ENCODE measurements around the gene BMP6. TPM values are rescaled to one million over a fixed set of nuclear protein-coding genes. Genes with fewer than 3 reads are reported as not detected.

BMP6 gene
- total RNA-seq, 1 donor: 0.72 TPM

- no peak overlapping the region for H3K4me3 ChIP-seq (ENCODE audit: insufficient read depth, low read length)
- no peak overlapping the region for H3K4me2 ChIP-seq (ENCODE audit: insufficient read depth, low read length)
- no peaks in the 10 kb centered on the region for H4K20me1 ChIP-seq (ENCODE audit: insufficient read depth, low read length)
- H2AFZ ChIP-seq (ENCODE audit: low read length): no peak overlapping the region
- H3K27me3 ChIP-seq (ENCODE audit: insufficient read depth, low read length): no peaks in the 10 kb centered on the region
- peaks cover 15% of the 10 kb centered on the region for H3K4me1 ChIP-seq (ENCODE audit: insufficient read depth, low read length)
- H3K27ac ChIP-seq (ENCODE audit: low read depth, low read length): no peak overlapping the region
- H3K79me2 ChIP-seq (ENCODE audit: insufficient read depth, low read length): no peaks in the 10 kb centered on the region
- no peaks in the 10 kb centered on the region for H3K36me3 ChIP-seq (ENCODE audit: insufficient read depth, low read length)
- TF ChIP-seq CTCF (IDR thresholded peaks at IDR 0.05; ENCODE audit: extremely low read depth, low read depth, low read length): no peak
- DNase-seq (ENCODE audit: insufficient read length, low spot score, missing footprints): no peak
- no peaks in the 10 kb centered on the region for H3K9me3 ChIP-seq (ENCODE audit: low read depth, low read length)
Measured at GRCh38 chr6:7687145-7688111, 38.5 kb upstream of the BMP6 start.

- no peak overlapping the region for H3K27ac ChIP-seq (ENCODE audit: low read depth, low read length)
- peaks cover 11% of the 10 kb centered on the region for H3K4me1 ChIP-seq (ENCODE audit: insufficient read depth, low read length)
- no peaks in the 10 kb centered on the region for H4K20me1 ChIP-seq (ENCODE audit: insufficient read depth, low read length)
- TF ChIP-seq CTCF (IDR thresholded peaks at IDR 0.05; ENCODE audit: extremely low read depth, low read depth, low read length): no peak
- no peak overlapping the region for H2AFZ ChIP-seq (ENCODE audit: low read length)
- no peaks in the 10 kb centered on the region for H3K27me3 ChIP-seq (ENCODE audit: insufficient read depth, low read length)
- no peak for DNase-seq (ENCODE audit: insufficient read length, low spot score, missing footprints)
- no peaks in the 10 kb centered on the region for H3K9me3 ChIP-seq (ENCODE audit: low read depth, low read length)
- no peaks in the 10 kb centered on the region for H3K79me2 ChIP-seq (ENCODE audit: insufficient read depth, low read length)
- no peak overlapping the region for H3K4me3 ChIP-seq (ENCODE audit: insufficient read depth, low read length)
- H3K36me3 ChIP-seq (ENCODE audit: insufficient read depth, low read length): no peaks in the 10 kb centered on the region
- no peak overlapping the region for H3K4me2 ChIP-seq (ENCODE audit: insufficient read depth, low read length)
Measured at GRCh38 chr6:7691021-7691420, 34.9 kb upstream of the BMP6 start.

- peak overlapping the region; percentile 83 for H3K4me2 ChIP-seq (ENCODE audit: insufficient read depth, low read length)
- H3K27ac ChIP-seq (ENCODE audit: low read depth, low read length): peak overlapping the region; percentile 80
- H3K9me3 ChIP-seq (ENCODE audit: low read depth, low read length): no peaks in the 10 kb centered on the region
- no peaks in the 10 kb centered on the region for H3K36me3 ChIP-seq (ENCODE audit: insufficient read depth, low read length)
- peak; percentile 82 for DNase-seq (ENCODE audit: insufficient read length, low spot score, missing footprints)
- H4K20me1 ChIP-seq (ENCODE audit: insufficient read depth, low read length): no peaks in the 10 kb centered on the region
- no peaks in the 10 kb centered on the region for H3K27me3 ChIP-seq (ENCODE audit: insufficient read depth, low read length)
- peak overlapping the region; percentile 67 for H3K4me3 ChIP-seq (ENCODE audit: insufficient read depth, low read length)
- no peaks in the 10 kb centered on the region for H3K79me2 ChIP-seq (ENCODE audit: insufficient read depth, low read length)
- peaks cover 11% of the 10 kb centered on the region for H3K4me1 ChIP-seq (ENCODE audit: insufficient read depth, low read length)
- TF ChIP-seq CTCF (IDR thresholded peaks at IDR 0.05; ENCODE audit: extremely low read depth, low read depth, low read length): no peak
- H2AFZ ChIP-seq (ENCODE audit: low read length): peak overlapping the region; percentile 90
Measured at GRCh38 chr6:7691675-7692452, 34.0 kb upstream of the BMP6 start.

GRCh38 chr6:7692453-7692784 is 33.5 kb upstream of the BMP6 start:
- H3K9me3 ChIP-seq (ENCODE audit: low read depth, low read length): no peaks in the 10 kb centered on the region
- H3K27me3 ChIP-seq (ENCODE audit: insufficient read depth, low read length): no peaks in the 10 kb centered on the region
- H3K27ac ChIP-seq (ENCODE audit: low read depth, low read length): peak overlapping the region; percentile 80
- H3K4me2 ChIP-seq (ENCODE audit: insufficient read depth, low read length): peak overlapping the region; percentile 83
- no peaks in the 10 kb centered on the region for H3K36me3 ChIP-seq (ENCODE audit: insufficient read depth, low read length)
- H2AFZ ChIP-seq (ENCODE audit: low read length): peak overlapping the region; percentile 90
- DNase-seq (ENCODE audit: insufficient read length, low spot score, missing footprints): no peak
- TF ChIP-seq CTCF (IDR thresholded peaks at IDR 0.05; ENCODE audit: extremely low read depth, low read depth, low read length): no peak
- peak overlapping the region; percentile 67 for H3K4me3 ChIP-seq (ENCODE audit: insufficient read depth, low read length)
- peaks cover 14% of the 10 kb centered on the region for H3K4me1 ChIP-seq (ENCODE audit: insufficient read depth, low read length)
- no peaks in the 10 kb centered on the region for H3K79me2 ChIP-seq (ENCODE audit: insufficient read depth, low read length)
- no peaks in the 10 kb centered on the region for H4K20me1 ChIP-seq (ENCODE audit: insufficient read depth, low read length)

Measured in osteoblast (primary cell).